ENCODE results near the gene SKA1. TPM values are rescaled to one million over a fixed set of nuclear protein-coding genes. Genes with fewer than 3 reads are reported as not detected.

Gene SKA1
- total and polyA plus RNA-seq, 3 donors from 2014 or later, result 5.5 to 11.9 (median 6.6) TPM

GRCh38 chr18:50369672-50370071 is 5.2 kb upstream of the SKA1 start:
- intact Hi-C loops (cut with DNase I; ENCODE audit: low total_unique reads), result loop anchor here (10.0 kb wide), 1 partner anchor 295 kb away; no protein-coding TSS in a partner anchor
- Histone ChIP-seq H3K4me3 (no peak overlapping the region), H3K27me3 (no peaks in the 10 kb centered on the region), H3K9me3 (no peaks in the 10 kb centered on the region), H3K4me1 (peaks cover 4% of the 10 kb centered on the region), H3K27ac (no peak overlapping the region), H3K36me3 (ENCODE audit: low read depth, missing control alignments) (no peaks in the 10 kb centered on the region)
- no peak for DNase-seq
- TF ChIP-seq POLR2A (IDR thresholded peaks at IDR 0.05), result no peak
- TF ChIP-seq, protein P1, sequence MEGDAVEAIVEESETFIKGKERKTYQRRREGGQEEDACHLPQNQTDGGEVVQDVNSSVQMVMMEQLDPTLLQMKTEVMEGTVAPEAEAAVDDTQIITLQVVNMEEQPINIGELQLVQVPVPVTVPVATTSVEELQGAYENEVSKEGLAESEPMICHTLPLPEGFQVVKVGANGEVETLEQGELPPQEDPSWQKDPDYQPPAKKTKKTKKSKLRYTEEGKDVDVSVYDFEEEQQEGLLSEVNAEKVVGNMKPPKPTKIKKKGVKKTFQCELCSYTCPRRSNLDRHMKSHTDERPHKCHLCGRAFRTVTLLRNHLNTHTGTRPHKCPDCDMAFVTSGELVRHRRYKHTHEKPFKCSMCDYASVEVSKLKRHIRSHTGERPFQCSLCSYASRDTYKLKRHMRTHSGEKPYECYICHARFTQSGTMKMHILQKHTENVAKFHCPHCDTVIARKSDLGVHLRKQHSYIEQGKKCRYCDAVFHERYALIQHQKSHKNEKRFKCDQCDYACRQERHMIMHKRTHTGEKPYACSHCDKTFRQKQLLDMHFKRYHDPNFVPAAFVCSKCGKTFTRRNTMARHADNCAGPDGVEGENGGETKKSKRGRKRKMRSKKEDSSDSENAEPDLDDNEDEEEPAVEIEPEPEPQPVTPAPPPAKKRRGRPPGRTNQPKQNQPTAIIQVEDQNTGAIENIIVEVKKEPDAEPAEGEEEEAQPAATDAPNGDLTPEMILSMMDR (IDR thresholded peaks at IDR 0.05), result no peak

DNA sequence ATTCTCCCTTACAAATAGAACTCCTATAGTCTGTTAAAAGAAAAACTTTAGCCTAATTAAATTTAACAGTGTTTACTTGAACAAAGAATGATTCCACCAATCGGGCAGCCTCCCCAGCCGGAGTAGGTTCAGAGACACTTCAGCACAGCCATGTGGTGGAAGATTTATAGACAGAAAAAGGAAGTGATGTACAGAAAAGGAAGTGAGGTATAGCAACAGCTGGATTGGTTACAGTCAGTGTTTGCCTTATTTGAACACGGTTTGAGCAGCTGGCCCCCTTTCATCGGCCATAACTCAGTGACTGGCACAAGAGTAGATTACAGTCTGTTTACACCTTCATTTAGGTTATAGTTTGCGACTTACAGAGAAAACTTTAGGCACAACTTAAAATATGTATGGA is 2.1 kb upstream of the SKA1 start:
- intact Hi-C loops (cut with DNase I; ENCODE audit: low total_unique reads), result loop anchor here (10.0 kb wide), 1 partner anchor 292 kb away; no protein-coding TSS in a partner anchor
- Histone ChIP-seq H3K9me3 (no peaks in the 10 kb centered on the region), H3K27ac (no peak overlapping the region), H3K4me1 (peaks cover 11% of the 10 kb centered on the region), H3K36me3 (ENCODE audit: low read depth, missing control alignments) (no peaks in the 10 kb centered on the region), H3K27me3 (no peaks in the 10 kb centered on the region), H3K4me3 (no peak overlapping the region)
- TF ChIP-seq, protein P1 (IDR thresholded peaks at IDR 0.05), result no peak
- no peak for TF ChIP-seq POLR2A (IDR thresholded peaks at IDR 0.05)
- 80 to 90% methylated on average over 5 of the region's 5 CpGs for WGBS, 2 donors
- DNase-seq, result no peak

GRCh38 chr18:50373561-50374219 is 1.2 kb upstream of the SKA1 start:
- 69 to 77% methylated on average over 7 of the region's 7 CpGs for WGBS, 2 donors
- DNase-seq, result no peak
- Histone ChIP-seq H3K4me3 (no peak overlapping the region), H3K27ac (peak overlapping the region in 1 of 2 donors; percentile 83), H3K4me1 (peaks cover 11% of the 10 kb centered on the region), H3K9me3 (no peaks in the 10 kb centered on the region), H3K27me3 (no peaks in the 10 kb centered on the region), H3K36me3 (ENCODE audit: low read depth, missing control alignments) (no peaks in the 10 kb centered on the region)
- TF ChIP-seq POLR2A (IDR thresholded peaks at IDR 0.05), result no peak
- TF ChIP-seq, protein P1 (IDR thresholded peaks at IDR 0.05), result no peak
- intact Hi-C loops (cut with DNase I; ENCODE audit: low total_unique reads), result loop anchor here (10.0 kb wide), 1 partner anchor 291 kb away; no protein-coding TSS in a partner anchor

DNA sequence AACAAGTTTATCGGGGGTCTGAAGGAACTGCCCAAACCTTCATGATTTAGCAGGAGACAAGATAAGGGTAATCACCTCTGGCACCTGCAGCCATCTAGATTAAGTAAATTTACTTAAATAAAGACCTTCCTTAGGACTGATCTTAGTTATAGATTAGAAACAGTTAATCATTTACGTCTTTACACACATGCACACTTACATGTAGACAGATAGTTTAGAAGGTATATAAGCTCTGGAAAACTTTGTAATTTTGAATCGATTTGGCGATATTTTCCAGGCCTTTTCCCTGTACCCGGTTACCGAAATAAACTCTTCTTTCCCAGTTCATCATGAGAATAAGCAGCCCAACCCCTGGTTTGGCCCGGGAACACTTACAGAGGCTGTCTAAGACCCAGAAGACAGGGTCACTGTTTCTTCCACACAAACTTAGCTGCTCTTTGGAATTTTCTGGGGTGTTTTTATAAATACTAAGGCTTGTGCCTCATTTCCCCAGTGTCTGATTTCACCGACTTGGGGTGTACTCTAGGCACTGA is 560 bp upstream of the SKA1 start:
- H3K9me3 ChIP-seq, result no peaks in the 10 kb centered on the region
- TF ChIP-seq POLR2A (IDR thresholded peaks at IDR 0.05), result no peak
- TF ChIP-seq, protein P1 (IDR thresholded peaks at IDR 0.05), result no peak
- DNase-seq, result no peak
- H3K27ac ChIP-seq, result peak overlapping the region; percentile 66 to 83
- 53 to 54% methylated on average over 8 of the region's 8 CpGs for WGBS, 2 donors
- no peaks in the 10 kb centered on the region for H3K36me3 ChIP-seq (ENCODE audit: low read depth, missing control alignments)
- intact Hi-C loops (cut with DNase I; ENCODE audit: low total_unique reads), result loop anchor here (10.0 kb wide), 1 partner anchor 291 kb away; no protein-coding TSS in a partner anchor
- H3K4me3 ChIP-seq, result peak overlapping the region; percentile 59 to 67
- peaks cover 11% of the 10 kb centered on the region for H3K4me1 ChIP-seq
- H3K27me3 ChIP-seq, result no peaks in the 10 kb centered on the region

All from testis (tissue), 3 donors.